ENCODE results near the gene MYRFL. TPM values are rescaled to one million over a fixed set of nuclear protein-coding genes. Genes with fewer than 3 reads are reported as not detected.

MYRFL gene
- not detected in 2 replicates for total RNA-seq

GRCh38 chr12:69824966-69825560 is at the start of gene MYRFL:
TSS of gene MYRFL (plus strand) at chr12:69825227. CDS start at chr12:69825518, 291 bp downstream.

Other genes starting within 250 kb of the MYRFL start
- 267 and 339 TPM in 2 replicates for gene CCT2, start 239.8 kb upstream of the MYRFL start, total RNA-seq
- gene LRRC10, start 214.3 kb upstream of the MYRFL start, total RNA-seq: not detected in 2 replicates
- gene BEST3, start 125.9 kb upstream of the MYRFL start, total RNA-seq: under 0.01 TPM in 1 of 2 replicates, not detected in the other
- gene RAB3IP, start 86.4 kb upstream of the MYRFL start, total RNA-seq: 4.0 and 4.9 TPM in 2 replicates

Data from subcutaneous preadipocyte (primary cell).